Measurements from ENCODE around the gene DDX23.
"Not testable (repeated sequence)": the region's sequence is repeated elsewhere in the genome, so short reads cannot be mapped to it uniquely, and the experiment has no call there.

Gene DDX23

DNA sequence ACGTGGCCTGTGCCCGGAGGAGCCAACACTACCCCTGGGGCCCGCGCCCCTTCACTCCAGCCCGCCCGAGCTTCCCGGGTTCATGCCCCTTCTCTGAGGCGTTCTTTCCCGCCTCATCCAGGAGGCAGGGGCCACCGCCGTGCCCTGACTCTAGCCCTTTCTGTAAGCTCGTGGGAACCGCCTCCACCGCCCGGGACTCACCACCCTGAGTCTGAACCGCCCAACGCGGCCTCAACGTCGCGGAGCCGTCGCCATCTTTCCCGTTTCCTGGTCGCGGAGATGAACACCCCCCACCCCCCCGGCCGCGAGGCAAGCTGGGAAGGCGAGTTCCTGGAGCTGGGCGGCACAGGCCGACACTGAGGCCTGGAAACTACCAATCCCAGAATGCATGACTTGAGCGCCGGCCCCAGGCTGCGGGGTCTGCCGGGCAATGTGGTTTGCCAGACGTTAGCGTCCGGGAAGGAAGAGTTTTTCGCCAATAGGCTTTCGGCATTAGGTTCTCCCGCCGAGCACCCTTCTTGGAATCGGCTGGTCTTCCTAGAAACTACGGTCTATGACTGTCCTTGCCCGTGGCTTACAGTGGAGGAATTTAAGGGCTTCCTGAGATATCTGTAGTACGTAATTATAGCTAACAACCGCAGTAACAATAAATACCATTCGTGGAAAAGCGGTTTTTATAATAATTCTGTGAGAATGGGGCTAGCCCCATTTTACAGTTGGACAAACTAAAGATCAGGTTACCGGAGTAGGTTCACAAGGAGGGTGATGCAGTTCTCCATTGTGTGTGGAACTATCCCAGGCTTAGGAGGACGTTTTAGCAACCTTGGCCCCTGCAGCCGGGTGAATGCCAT is at the start of gene DDX23:
Gene DDX23 (minus strand): TSS at position 281 of the 851 bp plus-strand sequence. CDS start 6,381 bp downstream, outside the sequence.
- peak; percentile 90 for DNase-seq

DNA sequence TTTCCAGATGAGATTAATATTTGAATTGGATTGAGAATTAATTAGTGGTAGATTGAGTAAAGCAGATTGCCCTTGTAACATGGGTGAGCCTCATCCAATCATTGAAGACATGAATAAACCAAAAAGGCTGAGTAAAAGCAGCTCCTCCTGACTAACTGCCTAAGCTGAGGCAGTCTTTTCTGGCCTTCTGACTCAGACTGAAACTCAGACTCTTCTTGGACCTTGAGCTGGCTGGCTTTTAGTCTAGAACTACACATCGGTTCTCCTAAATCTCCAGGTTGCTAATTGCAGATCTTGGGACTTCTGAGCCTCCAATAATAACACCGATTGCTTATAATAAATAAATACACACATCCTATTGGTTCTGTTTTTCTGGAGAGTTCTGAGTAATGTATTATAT is 49.3 kb upstream of the DDX23 start:
- DNase-seq = no peak

DNA sequence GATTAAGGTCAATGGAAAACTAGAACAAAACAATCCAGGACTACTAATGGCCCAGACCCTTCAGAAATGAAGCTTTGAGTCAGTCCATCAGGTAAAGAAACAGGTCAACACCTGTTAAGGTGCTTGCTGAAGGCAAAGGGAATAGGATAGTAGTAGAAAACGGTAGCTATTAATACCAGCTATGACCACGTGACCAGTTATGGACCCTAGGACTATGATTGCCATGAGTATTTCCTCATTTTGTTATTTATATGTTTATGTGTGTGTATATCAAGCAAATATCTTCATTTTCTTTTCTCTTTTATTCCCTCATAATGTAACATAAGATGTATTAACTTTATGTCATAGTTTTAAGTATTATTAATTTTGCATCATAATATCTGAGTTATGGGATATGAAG is 47.7 kb upstream of the DDX23 start:
- DNase-seq = no peak

DNA sequence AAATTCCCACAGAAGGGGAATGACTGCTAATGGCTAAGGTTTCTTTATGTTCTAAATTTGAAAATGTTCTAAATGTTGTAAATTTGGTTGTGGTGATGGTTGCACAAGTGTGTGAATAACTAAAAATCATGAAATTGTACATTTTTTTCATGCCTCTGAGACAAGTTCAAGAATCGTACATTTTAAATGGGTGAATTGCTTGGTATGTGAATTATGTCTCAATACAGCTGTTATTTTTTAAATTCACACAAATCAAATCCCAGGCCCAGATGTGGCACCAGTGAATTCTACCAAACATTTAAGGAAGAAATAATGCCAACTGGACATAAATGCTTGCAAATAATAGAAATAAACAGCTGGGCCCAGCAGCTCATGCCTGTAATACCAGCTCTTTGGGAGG is 42.3 kb upstream of the DDX23 start:
- DNase-seq = no peak

DNA sequence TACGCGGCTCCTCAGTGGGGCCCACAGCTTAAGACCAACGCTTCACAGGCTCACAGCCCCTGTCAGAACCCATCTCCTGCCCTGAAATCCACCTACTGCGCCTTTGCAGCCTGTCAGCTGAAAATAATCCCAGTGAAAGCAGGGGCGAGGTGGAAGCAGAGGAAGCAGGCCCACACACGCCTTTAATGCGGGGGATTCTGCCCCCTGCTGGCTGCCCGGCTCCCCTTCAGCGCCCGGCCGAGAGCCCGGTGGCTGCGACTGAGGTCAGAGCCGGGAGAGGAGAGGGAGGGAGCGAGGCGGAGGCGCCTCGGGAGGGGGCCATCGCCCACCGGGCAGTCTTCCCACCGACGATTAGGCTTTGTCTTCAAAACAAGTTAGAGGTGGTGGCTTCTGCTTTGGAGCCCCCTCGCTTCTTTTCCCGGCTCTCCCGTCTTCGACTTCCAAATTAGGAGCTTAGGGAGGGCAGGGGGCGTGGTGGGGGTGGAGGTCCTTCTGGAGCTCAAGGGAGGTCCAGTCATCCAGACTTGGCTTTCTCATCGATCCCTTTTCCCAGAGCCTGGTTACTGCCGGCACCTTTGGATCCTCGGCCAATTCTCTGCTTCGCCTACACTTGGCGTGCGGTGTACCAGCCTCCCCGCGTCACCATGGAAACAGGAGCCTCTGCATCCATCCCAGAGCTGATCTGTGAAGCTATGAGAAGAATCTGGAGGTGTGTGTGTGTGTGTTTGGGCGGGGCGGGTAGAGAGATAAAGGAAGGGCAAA is 38.9 kb upstream of the DDX23 start:
- DNase-seq = peak; percentile 76

DNA sequence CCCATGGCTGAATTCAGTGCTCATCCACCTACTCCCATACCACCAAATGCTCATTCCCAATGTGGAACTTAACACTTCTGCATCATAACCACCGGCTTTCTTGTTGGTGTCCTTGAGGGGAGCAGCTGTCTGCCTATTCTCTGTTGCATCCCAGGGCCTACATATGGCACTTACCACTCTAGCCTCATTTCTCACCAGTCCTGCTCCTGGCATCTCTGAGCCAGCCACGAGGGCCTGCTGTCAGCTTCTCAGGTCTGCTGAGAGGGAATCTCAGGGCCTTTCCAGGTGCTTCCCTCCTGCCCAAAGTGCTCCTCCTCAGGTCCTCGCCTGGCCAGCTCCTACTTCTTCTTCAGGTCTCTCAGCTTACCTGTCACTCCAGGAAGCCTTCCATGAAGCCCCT is 37.7 kb upstream of the DDX23 start:
- no peak for DNase-seq

DNA sequence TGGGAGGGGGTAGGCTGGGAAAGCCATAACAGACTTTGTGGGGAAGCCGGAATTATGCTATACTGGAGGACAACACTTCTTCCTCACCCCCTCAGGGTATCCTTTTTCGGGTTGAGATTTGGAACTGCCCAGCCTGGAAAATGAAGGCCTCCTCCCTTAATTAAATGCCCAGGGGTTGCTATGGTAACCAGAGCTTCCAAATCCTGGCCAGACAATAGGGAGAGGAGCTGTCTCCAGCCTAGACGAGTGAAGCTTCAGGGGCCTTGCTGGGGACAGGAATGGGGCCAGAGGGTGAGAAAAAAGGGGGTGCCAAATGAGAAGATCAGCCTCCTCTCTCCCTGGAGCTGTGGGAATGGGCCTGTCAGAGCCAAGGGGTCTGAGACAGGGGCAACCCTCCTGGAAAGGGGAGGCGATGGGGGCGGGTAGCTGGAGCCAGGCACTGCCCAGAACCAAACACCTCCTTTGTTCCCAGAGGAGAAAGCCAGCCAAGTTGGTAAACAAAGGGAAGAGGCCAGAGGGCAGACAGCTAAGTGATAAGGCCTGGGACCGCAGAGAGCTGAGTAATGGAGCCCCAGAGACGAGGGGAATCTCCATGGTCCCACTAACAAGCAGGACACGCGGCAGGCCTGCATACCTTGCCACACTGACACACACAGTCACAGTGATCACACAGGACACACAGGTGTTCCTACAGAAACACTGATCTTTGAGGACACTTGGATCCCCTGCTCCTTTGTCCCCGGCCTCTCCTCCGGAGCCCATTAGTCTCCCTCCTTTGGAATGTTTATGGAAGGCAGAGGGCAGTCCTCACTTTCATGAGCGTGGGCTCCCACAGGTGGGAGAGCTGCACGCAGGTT is 31.6 kb upstream of the DDX23 start:
- no peak for DNase-seq

DNA sequence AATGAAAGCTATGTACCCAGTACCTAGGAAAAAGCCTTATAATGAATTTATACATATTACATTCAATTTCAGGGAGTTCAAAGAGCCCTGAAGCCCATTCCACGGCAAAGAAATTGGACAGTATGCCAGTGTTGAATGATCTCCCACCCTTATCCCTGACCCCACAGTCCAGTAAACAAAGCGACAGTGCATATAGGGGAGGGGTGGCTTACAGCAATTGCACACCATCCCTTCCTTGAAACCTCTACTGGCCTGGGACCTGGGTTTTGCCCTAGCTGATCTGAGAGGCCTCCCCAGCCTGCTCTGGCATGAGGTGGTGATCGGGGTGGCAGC is 31.0 kb upstream of the DDX23 start:
- no peak for DNase-seq

DNA sequence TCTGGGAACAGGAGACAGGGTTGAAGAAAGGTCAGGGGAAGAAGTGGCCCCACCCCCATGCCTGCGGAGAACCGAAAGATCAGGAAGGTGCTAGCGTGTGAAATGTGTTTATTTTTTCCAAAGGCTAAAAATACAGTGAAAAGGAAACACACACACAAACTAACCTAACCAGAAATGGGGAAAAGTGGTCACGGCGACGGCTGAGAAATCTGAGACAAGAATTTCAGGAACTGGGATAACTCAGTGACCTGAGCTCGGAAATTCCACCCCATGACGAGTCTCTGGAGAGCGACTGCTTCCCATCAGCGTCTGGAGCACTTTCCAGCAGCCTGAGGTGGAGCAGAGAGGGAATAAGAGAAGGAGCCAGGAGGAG is 30.3 kb upstream of the DDX23 start:
- DNase-seq = no peak

DNA sequence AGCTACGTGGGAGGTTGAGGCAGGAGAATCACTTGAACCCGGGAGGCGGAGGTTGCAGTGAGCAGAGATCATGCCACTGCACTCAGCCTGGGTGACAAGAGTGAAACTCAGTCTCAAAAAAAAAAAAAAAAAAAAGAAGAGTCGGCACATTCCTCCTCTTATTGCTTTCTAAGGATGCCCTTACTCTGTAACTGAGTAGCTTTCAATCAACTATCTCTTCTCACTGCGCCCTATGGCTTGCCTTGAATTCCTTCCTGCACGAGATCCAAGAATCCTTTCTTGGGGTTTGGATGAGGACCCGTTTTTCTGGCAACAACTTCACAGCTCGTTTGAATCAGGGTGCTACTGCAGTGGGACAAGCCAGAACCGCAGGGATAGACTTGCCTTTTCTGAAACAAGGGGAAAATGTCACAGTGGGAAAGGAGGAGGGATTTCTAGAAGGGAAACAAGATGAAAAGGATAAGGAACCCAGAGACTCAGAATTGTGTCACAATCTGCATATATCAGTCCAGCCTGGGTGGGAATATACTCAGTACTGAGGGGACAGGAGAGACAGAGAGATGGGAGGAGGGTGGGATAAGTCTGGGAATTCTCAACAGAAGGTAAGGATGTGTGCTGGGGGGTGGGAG is 29.8 kb upstream of the DDX23 start:
- no peak for DNase-seq

DNA sequence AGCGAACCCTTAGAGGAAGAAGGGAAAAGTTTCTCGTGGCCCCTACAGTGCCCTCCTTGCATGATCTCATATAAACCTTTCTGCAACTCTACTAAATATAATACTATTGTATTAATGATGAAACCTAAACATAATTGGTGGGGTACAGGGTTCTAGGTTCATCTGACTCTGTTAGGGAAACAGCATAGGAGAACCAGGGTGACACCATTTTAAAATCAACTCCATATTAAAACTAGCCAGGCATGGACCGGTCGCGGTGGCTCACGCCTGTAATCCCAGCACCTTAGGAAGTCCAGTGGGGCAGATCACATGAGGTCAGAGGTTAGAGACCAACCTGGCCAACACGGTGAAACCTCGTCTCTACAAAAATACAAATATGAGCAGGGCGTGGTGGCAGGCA is 28.7 kb upstream of the DDX23 start:
- DNase-seq = no peak

DNA sequence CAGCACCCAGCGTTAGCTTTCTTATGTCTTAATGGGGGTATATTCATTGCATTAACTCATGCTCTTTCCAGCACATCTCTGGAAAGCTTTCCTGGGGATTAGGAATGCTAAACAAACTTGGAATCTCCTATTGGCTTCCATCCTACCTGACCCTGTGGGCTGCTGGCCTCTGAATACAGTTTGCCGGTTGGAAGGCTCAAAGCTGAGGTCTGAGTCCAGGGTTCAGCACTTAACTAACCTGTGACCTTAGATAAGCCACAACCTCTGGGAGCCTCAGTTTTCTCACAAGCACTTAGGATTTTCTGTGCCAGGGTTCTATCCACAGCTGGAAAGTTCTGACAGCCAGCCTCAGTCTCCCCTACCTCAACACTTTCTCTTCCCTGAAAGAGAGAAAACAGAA is 26.6 kb upstream of the DDX23 start:
- no peak for DNase-seq

DNA sequence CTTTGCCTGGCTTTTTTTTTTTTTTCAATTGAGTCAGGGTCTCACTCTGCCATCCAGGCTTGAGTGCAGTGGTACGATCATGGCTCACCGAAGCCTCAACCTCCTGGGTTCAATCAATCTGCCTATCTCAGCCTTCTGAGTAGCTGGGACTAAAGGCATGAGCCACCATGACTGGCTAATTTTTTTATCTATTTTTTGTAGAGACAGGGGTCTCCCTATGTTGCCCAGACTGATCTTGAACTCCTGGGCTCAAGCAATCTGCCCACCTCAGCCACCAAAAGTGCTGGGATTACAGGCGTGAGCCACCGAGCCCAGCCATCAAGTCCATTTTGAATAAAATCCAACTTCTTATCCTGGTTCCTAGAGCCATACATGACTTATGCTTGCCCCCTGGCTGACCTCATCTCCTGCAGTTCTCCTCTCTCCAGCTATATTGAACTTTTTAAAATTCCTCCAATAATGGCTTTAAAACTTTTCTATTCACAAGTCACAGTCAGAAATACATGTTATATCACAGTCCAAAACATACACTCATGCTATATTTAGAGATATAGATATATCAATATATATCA is 24.1 kb upstream of the DDX23 start:
- DNase-seq = no peak

DNA sequence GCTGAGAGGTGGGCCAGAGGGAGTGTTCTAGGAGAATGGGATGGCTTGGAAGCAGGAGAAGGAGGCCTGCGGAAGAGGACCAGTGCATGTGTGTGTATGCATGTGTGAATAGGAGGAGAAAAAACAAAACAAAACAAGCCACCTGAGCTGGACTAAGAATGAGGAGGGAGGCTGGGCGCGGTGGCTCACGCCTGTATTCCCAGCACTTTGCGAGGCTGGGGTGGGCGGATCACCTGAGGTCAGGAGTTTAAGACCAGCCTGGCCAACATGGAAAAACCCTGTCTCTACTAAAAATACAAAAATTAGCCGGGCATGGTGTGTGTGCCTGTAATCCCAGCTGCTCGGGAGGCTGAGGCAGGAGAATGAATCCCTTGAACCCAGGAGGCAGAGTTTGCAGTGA is 21.6 kb upstream of the DDX23 start:
- not testable (repeated sequence) for DNase-seq

DNA sequence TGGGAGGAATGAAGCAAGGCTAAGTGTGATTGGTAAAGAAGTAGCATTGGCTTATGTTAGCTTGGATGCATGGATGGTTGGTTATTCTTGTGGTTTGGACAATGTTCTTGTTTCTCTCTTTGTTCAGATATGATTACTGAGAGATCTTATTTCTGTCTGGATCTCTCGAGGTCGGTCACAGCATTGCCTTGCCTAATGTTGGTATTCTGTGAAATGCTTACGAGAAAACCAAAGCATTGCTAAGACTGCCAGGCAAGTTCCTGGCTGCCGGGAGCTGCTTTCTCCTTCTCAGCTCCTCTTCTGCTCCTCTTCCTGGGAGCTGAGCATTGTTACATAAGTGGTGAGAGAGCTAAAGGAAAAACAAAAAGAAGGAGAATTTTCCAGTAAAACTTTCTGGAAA is 21.1 kb upstream of the DDX23 start:
- no peak for DNase-seq

DNA sequence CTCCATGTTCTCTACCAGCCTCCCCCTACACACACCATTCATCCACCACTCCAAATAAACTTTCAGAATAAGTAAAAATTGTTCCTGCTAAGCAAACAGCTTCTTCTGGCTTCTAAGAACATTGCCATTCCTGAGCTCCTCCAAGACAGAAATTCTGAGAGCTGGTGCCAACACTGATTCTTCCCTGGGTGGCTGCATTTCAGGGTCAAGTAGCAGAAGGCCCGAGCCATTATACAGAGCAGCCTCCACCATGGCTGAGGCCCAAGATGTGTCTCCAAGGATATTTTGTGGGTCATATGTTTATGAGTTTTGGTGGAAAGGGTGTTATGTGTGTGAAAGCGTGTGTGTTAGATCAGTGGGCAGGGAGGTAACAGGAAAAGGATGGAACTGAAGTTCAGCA is 17.2 kb upstream of the DDX23 start:
- DNase-seq = no peak

DNA sequence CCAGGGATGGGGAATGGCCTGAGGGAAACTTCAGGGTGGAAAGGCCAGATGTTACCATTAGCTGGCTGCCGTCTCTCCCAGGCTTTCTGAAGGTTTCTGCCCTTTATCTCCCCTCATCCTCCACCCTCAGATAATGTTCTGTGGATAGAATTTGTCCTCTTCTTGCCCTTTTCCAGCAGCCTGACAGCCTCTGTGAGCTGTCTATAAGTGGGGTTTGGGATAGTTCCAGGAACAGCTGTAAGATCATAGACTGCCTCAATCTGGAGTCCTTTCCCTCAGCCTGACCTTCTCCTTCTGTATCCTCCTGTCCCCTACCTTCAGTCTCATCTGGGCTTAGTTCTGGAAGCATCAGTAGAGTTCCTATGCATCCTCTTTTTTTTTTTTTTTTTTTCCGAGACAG is 16.5 kb upstream of the DDX23 start:
- no peak for DNase-seq

DNA sequence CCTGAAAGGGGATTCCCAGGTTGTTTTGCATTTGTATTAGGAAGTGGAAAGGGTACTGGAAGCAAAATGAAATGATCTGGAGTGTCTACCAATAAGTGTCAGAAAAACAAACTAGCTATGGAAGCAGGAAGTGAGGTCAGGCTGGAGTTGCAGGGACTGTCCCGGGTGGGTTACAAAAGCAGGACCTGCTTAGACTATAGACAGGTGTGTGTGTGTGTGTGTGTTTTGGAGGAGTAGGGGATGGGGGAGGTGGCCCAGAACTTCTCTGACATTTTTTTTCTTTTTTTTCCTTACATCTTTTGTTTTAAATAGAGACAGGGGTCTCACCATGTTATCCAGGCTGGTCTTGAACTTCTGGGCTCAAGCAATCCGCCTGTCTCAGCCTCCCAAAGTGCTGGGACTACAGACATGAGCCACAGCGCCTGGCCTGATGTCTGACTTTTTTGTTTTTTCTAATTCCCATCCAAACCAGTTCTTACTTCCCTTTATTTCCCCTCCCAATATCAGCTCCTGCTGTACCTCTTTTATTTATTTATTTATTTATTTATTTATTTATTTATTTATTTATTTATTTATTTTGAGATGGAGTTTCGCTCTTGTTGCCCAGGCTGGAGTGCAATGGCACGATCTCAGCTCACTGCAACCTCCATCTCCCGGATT is 14.2 kb upstream of the DDX23 start:
- no peak for DNase-seq

DNA sequence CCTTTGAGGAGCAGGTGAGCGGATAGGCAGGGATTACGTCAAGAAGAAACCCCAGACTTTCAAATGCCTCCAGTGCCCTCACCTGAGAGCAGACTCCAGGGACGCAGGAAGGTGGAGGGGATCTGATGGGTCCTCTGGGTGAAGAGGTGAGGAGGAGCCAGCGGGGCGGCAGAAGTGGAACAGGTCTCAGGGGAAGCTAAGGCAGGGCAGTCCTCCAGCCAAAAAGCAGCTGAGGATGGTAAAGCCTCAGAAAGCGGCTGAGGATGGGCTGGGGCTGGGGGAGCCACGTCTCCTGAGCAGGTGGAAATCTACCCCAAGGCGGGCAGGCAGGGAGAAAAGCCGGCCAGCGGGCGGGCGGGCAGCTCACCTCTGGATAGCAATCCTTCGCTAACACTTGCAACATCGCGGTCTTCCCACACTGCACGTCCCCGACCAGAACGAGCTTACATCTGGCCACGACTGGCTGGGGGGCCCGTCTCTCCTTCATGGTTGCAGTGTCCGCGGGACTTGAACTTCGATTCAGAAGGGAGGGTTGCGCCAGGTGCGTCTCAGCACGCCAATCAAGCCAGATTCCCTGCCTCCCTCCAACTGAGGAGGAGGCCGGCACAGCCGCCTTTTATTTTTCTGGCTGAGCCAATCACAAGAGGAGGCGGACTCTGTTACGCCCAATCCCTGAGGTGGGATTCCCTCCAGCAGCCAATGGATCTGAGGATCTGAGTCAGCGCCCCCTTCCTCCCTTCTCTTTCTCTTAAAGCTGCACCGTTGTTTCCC is 13.5 kb upstream of the DDX23 start, which contains the start of gene RND1:
Gene RND1 (minus strand): TSS at position 590 of the 771 bp plus-strand sequence. CDS start 103 bp downstream, at position 487.
- peak; percentile 74 for DNase-seq

DNA sequence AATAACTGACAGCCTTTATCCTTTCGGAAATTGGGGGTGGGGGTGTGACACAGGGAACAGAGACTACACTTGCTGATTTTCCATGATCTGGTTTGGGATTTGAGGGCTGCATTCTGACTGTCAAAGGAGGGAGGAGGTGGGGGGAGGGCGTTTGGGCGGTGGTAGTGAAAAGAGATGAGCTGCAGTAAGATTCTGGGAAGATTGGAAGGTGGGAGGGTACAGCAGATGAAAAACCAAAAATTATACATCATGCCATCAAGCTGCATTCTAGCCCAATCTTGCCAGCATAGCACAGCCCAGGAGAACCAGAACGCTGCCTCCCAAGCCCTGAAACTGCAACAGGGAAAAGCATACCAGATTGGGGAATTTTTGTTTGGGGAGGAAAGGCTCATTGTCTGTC is 11.3 kb upstream of the DDX23 start:
- DNase-seq = no peak

DNA sequence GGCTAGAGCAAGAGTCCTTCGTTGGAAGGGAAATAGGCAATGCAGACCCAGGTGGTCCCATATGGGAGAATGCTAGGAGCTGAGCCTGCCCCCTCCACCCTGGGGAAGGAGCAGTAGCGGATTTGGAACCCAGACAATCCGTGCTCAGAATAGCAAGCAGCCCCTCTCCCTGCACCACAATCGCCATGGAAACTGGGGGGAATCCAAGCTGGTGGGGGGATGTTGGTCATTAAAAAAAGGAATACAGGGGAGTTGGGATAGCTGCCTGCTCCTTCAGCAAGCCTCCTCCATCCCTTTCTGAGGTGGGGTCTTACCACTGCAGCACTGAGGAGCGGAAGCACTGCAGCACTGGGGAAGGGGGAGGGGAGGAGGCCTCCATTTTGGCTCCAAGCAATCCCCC is 10.8 kb upstream of the DDX23 start:
- no peak for DNase-seq
